HTERT RPE-1 (cell line): ENCODE results near the gene YWHAQ.
"Not testable (repeated sequence)": the region's sequence is repeated elsewhere in the genome, so short reads cannot be mapped to it uniquely, and the experiment has no call there.

ENCODE experiments used
- in situ Hi-C: fragments of 300-500 bp; cut with MboI; formaldehyde crosslinking; loops from 4 replicates; pipeline ENCODE4 v1.14.3; 2020; ENCODE audit warnings: low sequenced_read_pairs

Gene YWHAQ

GRCh38 chr2:9595256-9595655 lies 35.5 kb downstream of the YWHAQ start:
- in situ Hi-C loops, result not testable (repeated sequence)

DNA sequence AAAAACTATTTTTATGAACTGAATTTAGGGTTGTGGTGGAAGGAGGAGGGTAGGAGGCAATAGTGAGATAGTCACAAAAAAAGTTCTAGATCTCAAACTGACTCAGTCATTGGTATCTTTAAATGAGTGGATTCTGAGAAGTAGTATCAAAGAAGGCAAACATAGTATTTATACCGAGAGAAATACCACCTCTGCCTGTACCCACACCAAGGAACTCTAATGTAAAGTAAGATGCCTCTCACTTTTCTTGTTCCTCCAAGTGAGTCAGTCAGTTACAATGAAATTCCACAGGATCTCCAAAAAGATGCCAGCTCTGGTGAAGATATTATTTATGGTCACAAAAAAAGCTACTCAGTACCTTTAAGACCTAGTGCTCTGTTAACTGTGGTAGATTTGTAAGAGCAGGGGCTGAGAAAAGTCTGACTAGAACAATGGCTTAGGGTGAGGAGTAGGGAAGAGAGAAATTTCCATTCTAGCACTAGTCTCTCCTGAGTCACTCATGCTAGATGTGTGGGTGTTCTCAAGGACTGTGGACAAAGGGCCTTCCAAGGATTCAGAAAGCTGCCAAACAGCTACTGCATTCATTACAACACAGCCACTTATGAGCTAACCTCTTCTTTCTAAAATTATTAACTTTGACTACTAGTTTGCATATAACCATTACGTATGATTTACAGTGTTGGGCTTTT lies 36.3 kb downstream of the YWHAQ start:
- in situ Hi-C loops, result no loop called here

- in situ Hi-C loops, result no loop called here
These were observed 36.9 kb downstream of the YWHAQ start for GRCh38 chr2:9593925-9594324.

DNA sequence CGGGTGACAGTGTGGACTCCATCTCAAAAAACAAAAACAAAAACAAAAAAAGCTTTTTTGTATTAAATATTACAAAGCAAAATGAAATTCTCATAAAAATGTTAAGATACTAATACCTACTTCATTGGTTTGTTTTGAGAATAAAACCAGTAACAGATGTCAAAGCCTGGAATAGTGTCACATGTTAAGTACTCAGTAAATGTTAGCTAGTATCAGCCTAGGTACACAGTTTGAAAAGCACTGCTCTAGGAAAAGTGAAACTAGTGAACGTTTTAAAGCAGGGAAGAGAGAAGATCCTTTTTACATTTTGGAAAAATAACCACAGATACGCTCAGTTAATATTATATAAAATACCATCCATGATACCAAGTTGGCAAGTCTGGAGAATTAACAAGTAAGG lies 38.1 kb downstream of the YWHAQ start:
- in situ Hi-C loops, result no loop called here

- in situ Hi-C loops, result no loop called here
These were observed 40.2 kb downstream of the YWHAQ start for GRCh38 chr2:9590641-9591040.

DNA sequence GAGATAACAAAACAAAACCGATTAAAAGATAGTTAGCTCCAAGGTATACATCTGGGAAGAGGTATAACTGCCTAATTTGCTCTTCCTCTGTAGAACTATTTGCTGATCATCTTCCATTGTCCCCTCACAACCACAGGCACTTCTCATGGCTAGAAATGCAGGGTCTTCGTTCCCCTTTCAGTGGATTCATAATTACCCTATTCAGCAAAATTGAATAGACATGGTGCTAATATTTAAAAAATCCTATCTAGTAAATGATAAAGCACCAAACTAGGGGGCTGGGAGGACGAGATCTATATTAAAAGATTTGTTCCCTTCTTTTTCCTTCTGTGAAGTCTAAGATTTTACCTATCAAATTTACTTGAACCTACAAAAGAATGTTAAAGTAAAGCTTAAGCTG lies 44.3 kb downstream of the YWHAQ start:
- in situ Hi-C loops, result no loop called here

DNA sequence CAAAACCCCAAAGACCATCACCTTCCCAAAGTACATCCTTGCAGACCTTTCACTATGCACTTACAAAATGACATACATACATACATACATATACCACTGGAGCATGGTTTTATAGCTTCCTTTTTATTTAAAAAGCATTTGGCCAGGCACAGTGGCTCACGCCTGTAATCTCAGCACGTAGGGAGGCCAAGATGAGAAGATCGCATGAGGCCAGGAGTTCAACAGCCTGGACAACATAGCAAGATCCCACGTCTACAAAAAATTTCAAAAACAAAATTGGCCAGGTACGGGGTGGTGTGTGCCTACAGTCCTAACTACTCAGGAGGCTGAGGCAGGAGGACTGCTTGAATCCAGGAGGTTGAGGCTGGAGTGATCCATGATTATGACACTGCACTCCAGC lies 45.3 kb downstream of the YWHAQ start:
- in situ Hi-C loops, result no loop called here

GRCh38 chr2:9584902-9585301 lies 45.9 kb downstream of the YWHAQ start:
- in situ Hi-C loops, result not testable (repeated sequence)

DNA sequence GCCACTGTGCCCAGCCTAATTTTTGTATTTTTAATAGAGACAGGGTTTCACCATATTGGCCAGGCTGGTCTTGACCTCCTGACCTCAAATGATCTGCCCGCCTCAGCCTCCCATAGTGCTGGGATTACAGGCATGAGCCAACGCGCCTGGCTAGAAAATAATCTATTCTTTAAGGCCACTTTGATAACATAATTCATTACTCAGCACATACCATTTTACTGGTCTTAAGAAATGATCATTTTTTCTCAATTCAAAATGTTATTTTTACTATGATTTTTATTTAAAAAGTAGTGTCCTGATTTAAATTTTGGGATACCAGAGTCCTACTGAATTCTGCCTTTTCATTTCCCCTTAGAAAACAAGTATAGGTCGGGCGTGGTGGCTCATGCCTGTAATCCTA lies 48.2 kb downstream of the YWHAQ start:
- in situ Hi-C loops, result no loop called here

DNA sequence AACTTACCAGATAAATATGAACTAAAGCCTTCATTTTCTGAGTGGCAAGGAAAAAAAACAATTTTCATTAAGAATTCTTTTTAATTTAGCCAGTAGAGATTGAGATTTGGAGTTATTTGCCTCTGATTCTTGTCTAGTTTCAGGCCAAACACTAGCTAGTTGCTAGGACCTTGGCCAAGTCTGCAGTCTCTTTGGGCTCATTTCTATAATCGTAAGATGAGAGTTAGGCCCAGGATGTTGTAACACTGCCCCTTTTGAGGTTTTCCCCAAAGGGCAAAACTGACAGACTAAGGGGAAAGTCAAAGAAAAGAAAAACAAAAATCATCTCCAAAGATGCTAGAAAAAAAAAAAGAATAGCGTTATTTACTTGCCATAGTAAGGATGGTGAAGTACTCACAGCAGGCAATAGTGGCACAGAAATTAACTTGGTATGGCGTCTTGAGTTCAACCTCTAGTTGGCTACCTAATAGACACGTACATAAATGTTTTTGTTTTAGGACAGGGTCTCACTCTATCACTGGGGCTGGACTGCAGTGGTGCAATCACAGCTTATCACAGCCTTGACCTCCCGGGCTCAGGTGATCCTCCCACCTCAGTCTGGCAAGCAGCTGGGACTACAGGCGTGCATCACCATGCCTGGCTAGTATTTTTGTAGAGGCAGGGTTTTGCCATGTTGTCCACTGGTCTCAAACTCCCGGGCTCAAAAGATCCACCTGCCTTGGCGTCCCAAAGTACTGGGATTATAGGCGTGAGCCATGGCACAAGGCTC lies 52.1 kb downstream of the YWHAQ start:
- in situ Hi-C loops, result no loop called here

GRCh38 chr2:9574331-9574730 lies 56.5 kb downstream of the YWHAQ start:
- in situ Hi-C loops, result no loop called here

DNA sequence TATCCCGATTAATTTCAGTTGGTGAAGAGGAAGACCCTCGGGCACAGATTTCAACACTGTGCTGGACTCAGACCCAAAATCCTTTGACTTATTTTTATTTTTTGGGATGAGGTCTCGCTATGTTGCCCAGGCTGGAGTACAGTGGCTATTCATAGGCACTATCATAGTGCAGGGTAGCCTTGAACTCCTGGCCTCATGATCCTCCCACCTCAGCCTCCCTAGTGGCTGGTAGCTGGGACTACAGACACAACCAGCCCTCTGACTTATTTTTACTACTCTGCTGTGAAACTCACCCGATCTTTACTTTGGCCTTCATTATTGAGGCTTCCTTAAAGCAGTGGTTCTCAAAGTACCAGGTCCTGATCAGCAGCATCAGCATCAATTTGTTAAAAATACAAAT lies 57.0 kb downstream of the YWHAQ start:
- in situ Hi-C loops, result no loop called here

DNA sequence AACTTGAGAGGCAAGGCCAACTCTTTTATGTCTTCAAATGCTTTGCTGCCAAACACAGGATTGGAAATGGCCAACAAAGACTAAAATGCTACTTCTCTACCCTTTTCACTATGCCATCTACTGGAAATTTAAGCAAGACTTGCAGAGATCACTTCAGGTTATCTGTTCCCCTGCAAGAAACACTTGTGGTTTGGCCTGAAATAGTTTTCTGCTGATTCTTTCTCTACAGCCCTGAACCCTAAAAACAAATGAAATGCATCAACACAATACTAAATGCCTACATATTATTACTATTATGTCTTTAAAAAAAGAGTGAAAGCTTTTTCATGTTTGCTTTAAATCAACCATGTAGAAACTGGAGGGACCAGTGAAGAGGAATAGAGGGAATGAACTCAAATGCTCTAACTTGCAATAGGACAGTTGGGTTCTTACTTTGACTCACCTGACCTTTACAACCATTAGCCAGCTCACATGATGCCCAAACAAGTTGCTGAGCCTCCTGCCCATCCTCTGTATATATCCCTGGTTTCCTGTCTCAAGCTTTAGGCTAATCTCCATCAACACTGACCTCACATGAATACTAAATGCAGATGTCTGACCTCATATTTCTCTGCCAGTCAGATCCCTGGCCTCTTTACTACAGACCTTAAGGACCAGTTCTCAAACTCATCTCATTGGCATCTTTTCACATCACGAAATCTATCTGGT lies 57.6 kb downstream of the YWHAQ start:
- in situ Hi-C loops, result no loop called here

GRCh38 chr2:9570182-9571060 lies 60.4 kb downstream of the YWHAQ start:
- in situ Hi-C loops, result no loop called here

DNA sequence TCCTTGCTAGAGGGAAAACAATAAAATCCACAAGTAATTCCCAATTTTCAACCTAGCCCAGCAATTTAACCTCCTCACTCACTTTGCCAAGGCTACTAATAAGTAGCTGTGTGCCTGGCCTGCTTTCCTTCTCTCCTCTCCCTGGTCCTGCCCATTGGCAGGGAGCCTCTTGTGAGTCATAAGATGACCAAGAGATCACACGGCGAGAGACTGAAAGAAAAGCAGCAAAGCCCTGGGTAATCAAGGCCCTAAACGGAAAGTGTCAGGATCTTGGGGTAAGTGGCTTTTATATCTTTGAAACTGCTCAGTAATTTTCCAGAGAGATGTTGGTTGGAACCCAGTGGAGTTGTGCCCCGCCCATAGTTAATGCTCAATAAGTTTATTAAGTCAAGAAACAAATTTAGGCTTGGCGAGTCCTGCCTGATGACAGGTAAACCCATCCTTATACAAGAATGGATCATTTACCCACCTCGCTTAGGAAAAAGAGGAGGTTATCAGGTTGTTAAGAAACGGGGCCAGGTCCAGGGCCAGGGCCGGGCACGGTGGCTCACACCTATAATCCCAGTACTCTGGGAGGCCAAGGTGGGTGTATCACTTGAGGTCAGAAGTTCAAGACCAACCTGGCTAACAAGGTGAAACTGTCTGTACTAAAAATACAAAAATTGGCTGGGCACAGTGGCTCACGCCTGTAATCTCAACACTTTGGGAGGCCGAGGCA lies 65.2 kb downstream of the YWHAQ start:
- in situ Hi-C loops, result no loop called here

DNA sequence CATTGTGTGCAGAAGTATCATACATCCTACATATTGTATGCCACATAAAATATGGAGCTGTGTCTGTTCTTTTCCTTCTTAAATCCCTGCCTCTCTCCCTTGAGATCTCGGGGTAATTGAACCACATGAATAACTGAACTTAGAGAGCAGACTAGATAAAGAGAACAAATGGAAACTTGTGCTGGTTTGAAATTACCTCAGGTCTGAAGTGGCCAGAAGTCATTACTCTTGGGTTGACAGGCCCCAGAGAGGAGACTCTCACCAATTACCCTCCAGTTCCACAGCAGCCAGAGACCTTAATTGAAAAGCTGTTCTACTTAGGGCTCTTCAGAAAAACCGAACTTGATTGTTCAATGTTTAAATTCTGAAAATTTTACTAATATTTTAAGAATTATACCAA lies 70.2 kb downstream of the YWHAQ start:
- in situ Hi-C loops, result no loop called here

- in situ Hi-C loops, result no loop called here
These were observed 71.8 kb downstream of the YWHAQ start for GRCh38 chr2:9558948-9559381.

DNA sequence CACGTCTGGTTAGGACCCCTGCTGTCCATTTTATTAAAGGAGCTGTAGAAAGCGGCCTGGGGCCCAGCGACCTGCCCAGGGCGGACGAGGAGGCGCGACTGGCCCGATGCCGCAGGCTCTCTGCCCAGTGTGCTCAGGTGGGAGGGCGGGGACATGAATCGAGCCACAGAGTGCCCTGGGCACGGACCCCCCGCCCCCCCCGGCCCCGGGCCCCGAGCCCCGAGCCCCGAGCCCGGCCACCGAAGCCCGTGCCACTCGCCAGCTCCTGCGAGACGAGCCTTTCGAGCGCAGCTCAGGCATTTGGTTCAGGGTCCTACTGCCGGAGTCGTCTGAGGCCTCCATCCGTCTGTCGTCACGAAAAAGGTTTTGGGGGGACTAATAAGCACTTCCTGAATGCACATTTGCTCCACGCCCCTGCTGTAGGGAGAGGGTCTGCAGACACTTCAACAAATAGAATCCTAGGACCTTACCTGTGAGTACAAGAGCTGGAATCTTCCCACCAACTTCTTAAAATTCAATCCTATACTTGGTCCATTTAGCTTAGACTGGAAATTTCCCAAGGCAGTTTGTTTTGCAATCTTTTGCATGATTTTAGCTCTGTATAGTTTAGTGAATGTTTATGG lies 74.6 kb downstream of the YWHAQ start:
- in situ Hi-C loops, result no loop called here

- in situ Hi-C loops, result no loop called here
These were observed 75.3 kb downstream of the YWHAQ start, which contains the start of gene ADAM17 for GRCh38 chr2:9555297-9556120. TSS of gene ADAM17 (minus strand) at chr2:9555830. CDS start at chr2:9555605, 225 bp downstream.
